ENCODE results near the gene PPBP. TPM values are rescaled to one million over a fixed set of nuclear protein-coding genes. Genes with fewer than 3 reads are reported as not detected.

Gene PPBP
- total and polyA plus RNA-seq, 9 of the 15 experiments (the other 6 are each of a cell fraction or from before 2014, with no cell fraction given), result 0.17 to 0.55 (median 0.29) TPM; not detected in 4

GRCh38 chr4:73979407-73979957 is 8.5 kb downstream of the PPBP start:
- H2AFZ ChIP-seq (ENCODE audit: low read depth, low read length), result peak overlapping the region; percentile 51
- DNase-seq (ENCODE audit: extremely low read depth in 1 of 4, low spot score in 3 of 4), result no peak

More at GRCh38 chr4:73979407-73979957, 8.5 kb downstream of the PPBP start:
- Histone ChIP-seq H4K20me1 (replicated peaks; ENCODE audit: control insufficient read depth, insufficient read depth, low read length) (no peaks in the 10 kb centered on the region), H3K4me2 (ENCODE audit: insufficient read depth, low read length) (no peak overlapping the region), H3K27me3 (ENCODE audit: control insufficient read depth in 2 of 2, insufficient read depth in 2 of 2, low read length in 2 of 2) (no peaks in the 10 kb centered on the region), H3K9me1 (ENCODE audit: control insufficient read depth, insufficient read depth, low read length) (no peaks in the 10 kb centered on the region), H3K27ac (ENCODE audit: extremely low read depth, low read depth, low read length) (no peak overlapping the region), H3K4me3 (no peak overlapping the region), H3K36me3 (ENCODE audit: control insufficient read depth, insufficient read depth, low read length) (no peaks in the 10 kb centered on the region), H3K9ac (ENCODE audit: insufficient read depth in 1 of 2, low read depth in 2 of 2, low read length in 2 of 2) (no peak overlapping the region), H3K9me3 (replicated peaks; ENCODE audit: control insufficient read depth, insufficient read depth, low read depth, low read length) (no peaks in the 10 kb centered on the region; the same call in 1 of the 2 replicates), H3K79me2 (ENCODE audit: control insufficient read depth, insufficient read depth, low read length) (no peaks in the 10 kb centered on the region), H3K4me1 (replicated peaks in 1 of 2; ENCODE audit: control insufficient read depth in 2 of 2, insufficient read depth in 2 of 2, low read length in 2 of 2) (peaks cover 5 to 8% of the 10 kb centered on the region in 2 experiments; a peak in 3 of 5 replicates)
- TF ChIP-seq RBM25 (IDR thresholded peaks at IDR 0.05; ENCODE audit: low read depth, low read length, severe bottlenecking) (peak; percentile 2), PRDM10 (IDR thresholded peaks at IDR 0.05; ENCODE audit: partially characterized antibody) (peak; percentile 53), CHD1 (IDR thresholded peaks at IDR 0.05; ENCODE audit: low read length) (no peak)
- ChIA-PET CTCF (ENCODE audit: low intra/inter-chr PET ratio) (no interaction called here), POLR2A (interaction anchor here (1.1 kb wide), 1 partner anchor 76 kb away, joined by 3 read pairs; no protein-coding TSS in a partner anchor)
- intact Hi-C loops (cut with micrococcal nuclease), result no loop called here
- in situ Hi-C loops (cut with MboI), result no loop called here
- WGBS (ENCODE audit: insufficient coverage, low coverage, missing lambda C conversion rate), result 73% methylated on average over 3 of the region's 3 CpGs
- no TSS peak for BruUV-seq (replicated peaks)
- FAIRE-seq, result no peak
- ATAC-seq, result 0 out of 3 replicates have a peak, but pooled peaks have one; percentile 22

All from K562 (cell line).